Gastrocnemius medialis (tissue), 4 donors: ENCODE results near the gene ATXN10.

Experiments used
- POLR2A ChIP-seq, 2 donors: fragments of 450-650 bp; IDR thresholded peaks; one replicate each; pipeline ENCODE4 v1.6.1; 2017; ENCODE audit warnings: antibody characterized with exemption in 2 of 2, mild to moderate bottlenecking in 2 of 2, moderate library complexity in 2 of 2
- TF ChIP-seq, protein P1 (sequence below), 5 experiments: fragments of 450-650 bp in 3 of 5; fragments of 200-600 bp in 2 of 5; sonication (generic) in 2 of 5; IDR thresholded peaks in 4 of 5; conservative IDR thresholded peaks in 1 of 5; 1 replicate in 4 of 5; 2 replicates in 1 of 5; pipeline ENCODE4 v1.5.1; 2016 to 2019; ENCODE audit warnings: antibody characterized with exemption in 5 of 5, mild to moderate bottlenecking in 3 of 5, moderate library complexity in 3 of 5

DNA sequence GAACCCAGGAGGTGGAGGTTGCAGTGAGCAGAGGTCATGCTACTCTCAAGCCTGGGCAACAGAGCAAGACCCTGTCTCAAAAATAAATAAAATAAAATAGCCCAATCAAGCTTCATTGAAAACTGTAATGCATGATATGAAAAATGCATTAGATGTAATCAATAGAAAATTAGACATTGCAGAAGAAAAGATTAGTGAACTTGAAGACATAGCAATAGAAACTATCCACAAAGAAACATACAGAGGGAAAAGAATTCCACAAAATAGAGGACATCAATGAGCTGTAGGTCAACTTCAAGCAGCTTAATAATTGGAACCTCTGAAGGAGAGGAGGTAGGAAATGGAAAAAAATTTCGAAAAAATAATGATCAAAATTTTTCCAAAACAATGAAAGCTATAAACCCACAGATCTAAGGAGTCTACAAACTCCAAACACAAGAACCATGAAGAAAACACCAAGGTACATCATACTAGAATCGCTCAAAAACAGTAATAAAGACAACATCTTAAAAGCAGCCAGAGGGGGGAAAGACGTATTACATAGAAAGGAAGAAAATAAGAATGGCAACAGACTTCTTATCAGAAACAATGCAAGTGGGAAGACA lies 201.1 kb downstream of the ATXN10 start:
- TF ChIP-seq, protein P1, sequence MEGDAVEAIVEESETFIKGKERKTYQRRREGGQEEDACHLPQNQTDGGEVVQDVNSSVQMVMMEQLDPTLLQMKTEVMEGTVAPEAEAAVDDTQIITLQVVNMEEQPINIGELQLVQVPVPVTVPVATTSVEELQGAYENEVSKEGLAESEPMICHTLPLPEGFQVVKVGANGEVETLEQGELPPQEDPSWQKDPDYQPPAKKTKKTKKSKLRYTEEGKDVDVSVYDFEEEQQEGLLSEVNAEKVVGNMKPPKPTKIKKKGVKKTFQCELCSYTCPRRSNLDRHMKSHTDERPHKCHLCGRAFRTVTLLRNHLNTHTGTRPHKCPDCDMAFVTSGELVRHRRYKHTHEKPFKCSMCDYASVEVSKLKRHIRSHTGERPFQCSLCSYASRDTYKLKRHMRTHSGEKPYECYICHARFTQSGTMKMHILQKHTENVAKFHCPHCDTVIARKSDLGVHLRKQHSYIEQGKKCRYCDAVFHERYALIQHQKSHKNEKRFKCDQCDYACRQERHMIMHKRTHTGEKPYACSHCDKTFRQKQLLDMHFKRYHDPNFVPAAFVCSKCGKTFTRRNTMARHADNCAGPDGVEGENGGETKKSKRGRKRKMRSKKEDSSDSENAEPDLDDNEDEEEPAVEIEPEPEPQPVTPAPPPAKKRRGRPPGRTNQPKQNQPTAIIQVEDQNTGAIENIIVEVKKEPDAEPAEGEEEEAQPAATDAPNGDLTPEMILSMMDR (IDR thresholded peaks at IDR 0.05 in 4 of 5, conservative IDR thresholded peaks at IDR 0.05 in 1 of 5) = no peak
- no peak for TF ChIP-seq POLR2A (IDR thresholded peaks at IDR 0.05)
